ENCODE measurements around the gene PLA2G2C. TPM values are rescaled to one million over a fixed set of nuclear protein-coding genes. Genes with fewer than 3 reads are reported as not detected.

PLA2G2C gene
- total and polyA plus RNA-seq, 2 of the 8 experiments (the other 6 are each of a cell fraction or from before 2014, with no cell fraction given): not detected

DNA sequence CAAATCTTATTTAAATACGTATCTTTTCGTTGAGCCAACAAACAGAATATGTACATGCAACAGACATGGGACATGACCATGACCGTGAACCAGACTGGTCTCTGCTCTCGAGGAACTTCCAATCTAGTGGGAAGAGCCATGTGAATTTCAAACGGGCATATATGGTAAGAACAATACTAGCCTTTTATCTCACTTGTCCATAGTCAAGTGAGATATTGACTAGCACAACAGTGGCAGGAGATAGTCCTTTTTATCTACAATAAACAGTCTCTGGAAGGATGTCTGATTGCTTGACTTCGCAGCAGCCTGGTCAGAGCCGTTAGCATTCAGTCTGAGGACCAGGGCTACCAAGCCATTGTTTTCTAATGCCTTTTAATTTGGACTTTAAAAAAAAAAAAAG, 12.6 kb upstream of the PLA2G2C start:
- no peak overlapping the region for H3K4me3 ChIP-seq (ENCODE audit: extremely low read depth in 1 of 4, insufficient read depth in 2 of 4, low read depth in 3 of 4, low read length in 4 of 4)
- no peak for FAIRE-seq
- POLR2A ChIA-PET (ENCODE audit: partially characterized antibody): no interaction called here
- TF ChIP-seq TAF7 (optimal IDR thresholded peaks at IDR 0.05; ENCODE audit: borderline replicate concordance, low read depth, low read length): no peak
- no peak for TF ChIP-seq BCL11A (IDR thresholded peaks at IDR 0.05; ENCODE audit: low read depth in 2 of 2, low read length in 2 of 2)
- TF ChIP-seq SUZ12 (IDR thresholded peaks at IDR 0.05; ENCODE audit: low read length): no peak
- TF ChIP-seq RAD21 (IDR thresholded peaks at IDR 0.05 in 1 of 2, conservative IDR thresholded peaks at IDR 0.05 in 1 of 2; ENCODE audit: low read depth in 2 of 2, low read length in 2 of 2): no peak
- TF ChIP-seq CHD2 (IDR thresholded peaks at IDR 0.05; ENCODE audit: low read length): no peak
- TF ChIP-seq CTCF (IDR thresholded peaks at IDR 0.05; ENCODE audit: control extremely low read depth in 1 of 3, insufficient read depth in 1 of 3, low read depth in 1 of 3, low read length in 3 of 3): no peak
- TF ChIP-seq SP2 (IDR thresholded peaks at IDR 0.05; ENCODE audit: low read length): no peak
- no peak for TF ChIP-seq BACH1 (IDR thresholded peaks at IDR 0.05; ENCODE audit: low read length)
- TF ChIP-seq MAFK (IDR thresholded peaks at IDR 0.05; ENCODE audit: low read depth, low read length): no peak
- no peak for TF ChIP-seq ZNF274 (IDR thresholded peaks at IDR 0.05; ENCODE audit: borderline replicate concordance, extremely low read depth, low read length)
- no peak for TF ChIP-seq CREB1 (IDR thresholded peaks at IDR 0.05)
- no peak for TF ChIP-seq RNF2 (IDR thresholded peaks at IDR 0.05; ENCODE audit: borderline replicate concordance, low read depth, low read length, missing control alignments, poor library complexity, severe bottlenecking)

More for the DNA sequence above, 12.6 kb upstream of the PLA2G2C start:
- Histone ChIP-seq H3K4ac (replicated peaks; ENCODE audit: insufficient read length, low read depth, low read length) (no peak overlapping the region), H2BK20ac (ENCODE audit: low read length) (no peak overlapping the region), H4K5ac (ENCODE audit: insufficient read length, low read depth, low read length) (no peak overlapping the region), H3K9ac (replicated peaks in 1 of 4; ENCODE audit: extremely low read depth in 1 of 4, low read depth in 3 of 4, low read length in 3 of 4) (no peak overlapping the region), H2BK12ac (ENCODE audit: low read depth, low read length) (no peak overlapping the region), H3K14ac (ENCODE audit: insufficient read length) (no peak overlapping the region), H2BK120ac (replicated peaks; ENCODE audit: low read depth, low read length) (no peak overlapping the region), H3K18ac (ENCODE audit: extremely low read depth, low read length) (no peak overlapping the region), H3K4me2 (ENCODE audit: insufficient read depth in 1 of 2, low read depth in 2 of 2, low read length in 2 of 2) (no peak overlapping the region), H3K79me1 (ENCODE audit: low read depth, low read length) (no peaks in the 10 kb centered on the region), H3K27me3 (replicated peaks in 1 of 4; ENCODE audit: control insufficient read depth in 3 of 4, extremely low read depth in 1 of 4, insufficient read depth in 3 of 4, low read length in 3 of 4) (no peaks in the 10 kb centered on the region; a peak in 1 of 7 replicates), H2BK15ac (ENCODE audit: low read length) (no peak overlapping the region), H3K56ac (replicated peaks; ENCODE audit: insufficient read length, low read depth, low read length) (no peak overlapping the region), H3K9me3 (ENCODE audit: insufficient read depth in 2 of 2, low read depth in 1 of 2, low read length in 1 of 2) (no peaks in the 10 kb centered on the region), H2AFZ (ENCODE audit: low read length) (0 out of 2 replicates have a peak overlapping the region, but pooled peaks have one; percentile 64), H4K91ac (replicated peaks; ENCODE audit: insufficient read length, low read length) (no peak overlapping the region), H4K20me1 (replicated peaks in 1 of 2; ENCODE audit: control insufficient read depth in 1 of 2, insufficient read depth in 2 of 2, low read length in 2 of 2) (no peaks in the 10 kb centered on the region), H3K27ac (ENCODE audit: low read depth, low read length) (no peak overlapping the region), H2AK5ac (ENCODE audit: low read depth, low read length) (no peak overlapping the region), H3K36me3 (ENCODE audit: control insufficient read depth in 2 of 4, insufficient read depth in 4 of 4, low read length in 3 of 4) (no peaks in the 10 kb centered on the region), H3K23ac (ENCODE audit: insufficient read length) (no peak overlapping the region), H3K4me1 (replicated peaks in 1 of 4; ENCODE audit: control insufficient read depth in 3 of 4, insufficient read depth in 4 of 4, low read length in 3 of 4) (peaks cover 0 to 7% (median under 1%) of the 10 kb centered on the region in 4 experiments; a peak in 4 of 7 replicates), H3K79me2 (ENCODE audit: control insufficient read depth in 1 of 2, insufficient read depth in 2 of 2, low read length in 2 of 2) (no peaks in the 10 kb centered on the region), H3K23me2 (ENCODE audit: low read depth, low read length) (no peaks in the 10 kb centered on the region), H4K8ac (ENCODE audit: extremely low read depth, insufficient read depth, low read length) (no peak overlapping the region), H2BK5ac (ENCODE audit: low read depth, low read length) (no peak overlapping the region)
- CTCF ChIA-PET (ENCODE audit: partially characterized antibody): no interaction called here
- no peak for DNase-seq (ENCODE audit: low read depth in 1 of 2, low spot score in 2 of 2)
- WGBS, 2 experiments (ENCODE audit: extremely low coverage in 1 of 2, insufficient coverage in 1 of 2, insufficient read length in 1 of 2, insufficient replicate concordance in 2 of 2, low coverage in 1 of 2, low lambda C conversion rate in 2 of 2, missing lambda C conversion rate in 1 of 2): 83% methylated on average over 7 of the region's 7 CpGs; no CpG with 5 or more reads in 1 of the 2 experiments

Measured in H1 (cell line).